RPMI8226 (cell line): ENCODE measurements around the gene CDAN1.
"Not testable (repeated sequence)": the region's sequence is repeated elsewhere in the genome, so short reads cannot be mapped to it uniquely, and the experiment has no call there.

ENCODE experiments used
- DNase-seq: peaks from one replicate; pipeline ENCODE4 v3.0.0-alpha.2; 2015

Gene CDAN1

DNA sequence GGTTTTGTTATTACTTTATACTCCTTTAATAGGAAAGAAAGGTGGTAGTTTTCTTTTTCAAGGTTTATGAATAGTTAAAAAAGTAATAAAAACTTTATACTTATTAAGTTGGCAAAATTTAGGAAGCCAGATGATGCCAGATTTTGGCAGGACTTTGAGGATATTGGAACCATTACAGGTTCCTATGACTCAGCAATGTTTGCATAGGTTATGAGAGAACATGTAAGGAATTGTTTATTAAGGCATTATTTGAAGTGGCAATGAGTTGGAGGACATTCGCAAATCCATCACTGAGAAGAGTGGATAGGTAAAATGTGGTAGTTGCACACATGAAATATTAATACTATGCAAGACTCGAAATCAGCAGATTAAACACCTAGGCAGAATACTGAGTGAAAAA, 29.9 kb downstream of the CDAN1 start:
- no peak for DNase-seq

- no peak for DNase-seq
Observed at GRCh38 chr15:42705336-42705735, 31.6 kb downstream of the CDAN1 start.

DNA sequence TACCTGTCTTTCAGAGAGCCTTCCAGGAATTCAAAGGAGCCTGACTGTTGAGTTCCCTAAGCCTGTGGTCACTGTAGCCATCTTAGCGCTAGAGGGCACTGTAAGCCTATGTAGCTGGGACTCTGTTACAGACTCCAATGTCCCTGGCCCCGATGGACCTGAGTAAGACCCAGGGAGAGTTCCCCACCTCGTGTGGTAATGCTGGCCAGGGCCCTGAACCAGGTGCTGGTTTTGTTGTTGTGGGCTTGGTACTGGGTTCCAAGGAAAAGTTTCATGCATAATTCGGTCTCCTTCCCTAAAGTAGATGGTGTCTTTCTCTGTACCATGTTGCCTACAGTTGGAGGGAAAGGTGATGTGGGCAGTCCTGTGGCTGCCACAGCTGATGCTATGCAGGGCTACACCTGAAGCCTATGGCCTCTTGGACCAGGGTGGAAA, 32.4 kb downstream of the CDAN1 start:
- DNase-seq: peak; percentile 58

DNA sequence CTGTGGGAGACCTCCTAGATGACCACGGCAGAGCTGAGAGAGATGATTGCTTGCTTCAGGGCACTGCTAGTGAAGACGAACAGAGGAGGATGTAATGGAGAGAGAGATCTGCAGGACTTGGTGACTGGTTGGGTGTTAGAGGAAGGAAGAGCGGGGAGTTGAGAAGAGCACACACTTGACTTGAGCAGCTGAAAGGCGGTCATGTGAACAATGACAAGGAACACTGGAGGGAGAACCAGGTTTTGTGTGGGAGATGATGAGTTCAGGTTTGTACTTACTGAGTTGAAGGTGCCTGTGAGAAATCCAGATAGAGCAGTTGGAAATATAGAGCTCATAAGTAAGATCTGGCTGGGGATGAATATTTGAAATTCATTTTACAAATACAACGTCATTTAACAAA, 40.3 kb downstream of the CDAN1 start:
- DNase-seq: no peak

DNA sequence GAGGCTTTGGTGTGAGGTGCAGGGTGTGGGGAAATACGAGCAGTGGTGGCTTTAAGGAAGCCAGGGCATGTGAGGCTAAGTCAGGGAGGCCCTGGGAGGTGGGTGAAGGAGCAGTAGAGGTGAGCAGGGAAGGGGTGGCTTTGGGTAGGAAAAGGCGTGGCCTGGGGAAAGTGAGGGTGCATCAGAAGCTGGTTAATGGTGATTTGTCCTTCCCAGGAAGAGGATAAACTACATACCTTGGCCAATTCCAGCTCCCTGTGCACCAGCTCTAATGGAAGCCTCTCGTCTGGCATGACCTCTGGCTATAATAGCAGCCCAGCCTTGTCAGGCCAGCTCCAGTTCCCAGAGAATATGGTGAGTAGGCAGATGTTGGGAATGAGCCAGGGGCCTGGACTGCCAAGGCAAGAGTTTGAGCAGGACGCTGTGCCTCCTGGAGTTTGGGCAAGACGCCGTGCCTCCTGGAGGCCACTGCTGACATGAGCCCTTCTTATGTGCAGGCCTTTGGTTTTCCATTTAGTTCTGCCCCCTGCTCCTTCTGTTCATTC, 41.3 kb downstream of the CDAN1 start:
- DNase-seq: no peak

- DNase-seq: no peak
Observed at GRCh38 chr15:42694398-42694797, 42.5 kb downstream of the CDAN1 start.

GRCh38 chr15:42693942-42694341, 43.0 kb downstream of the CDAN1 start:
- DNase-seq: no peak

- DNase-seq: no peak
Observed at GRCh38 chr15:42693496-42693895, 43.4 kb downstream of the CDAN1 start.

DNA sequence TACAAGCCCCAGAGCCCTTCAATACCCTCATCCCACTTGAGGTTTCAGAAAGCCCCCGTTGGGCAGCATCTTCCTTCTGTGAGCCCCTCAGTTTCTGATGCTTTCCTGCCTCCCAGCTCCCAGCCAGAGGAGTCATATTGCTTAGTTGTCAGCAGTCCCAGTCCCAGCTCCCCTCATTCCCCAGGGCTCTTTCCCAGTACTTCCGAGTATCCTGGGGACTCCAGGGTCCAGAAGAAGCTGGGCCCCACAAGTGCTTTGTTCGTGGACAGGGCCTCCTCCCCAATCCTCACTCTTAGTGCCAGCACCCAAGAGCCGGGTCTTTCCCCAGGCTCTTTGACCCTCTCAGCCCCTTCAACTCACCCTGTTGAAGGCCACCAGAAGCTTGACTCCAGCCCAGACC, 43.9 kb downstream of the CDAN1 start:
- no peak for DNase-seq

- no peak for DNase-seq
Observed at GRCh38 chr15:42692536-42692935, 44.4 kb downstream of the CDAN1 start.

- no peak for DNase-seq
Observed at GRCh38 chr15:42691770-42692169, 45.2 kb downstream of the CDAN1 start.

- no peak for DNase-seq
Observed at GRCh38 chr15:42691308-42691707, 45.6 kb downstream of the CDAN1 start.

DNA sequence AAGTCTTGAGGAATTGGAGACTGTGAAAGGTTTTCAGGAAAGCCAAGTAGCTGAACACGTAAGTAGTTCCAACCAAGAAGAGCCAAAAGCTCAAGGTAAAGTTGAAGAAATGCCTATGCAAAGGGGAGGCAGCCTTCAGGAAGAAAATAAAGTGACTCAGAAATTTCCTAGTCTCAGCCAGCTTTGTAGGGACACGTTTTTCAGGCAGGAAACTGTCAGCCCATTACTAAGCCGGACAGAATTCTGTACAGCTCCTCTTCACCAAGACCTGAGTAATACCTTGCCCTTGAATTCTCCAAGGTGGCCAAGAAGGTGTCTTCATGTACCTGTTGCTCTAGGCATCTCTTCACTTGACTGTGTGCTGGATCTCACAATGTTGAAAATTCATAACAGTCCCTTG, 48.6 kb downstream of the CDAN1 start:
- DNase-seq: no peak

DNA sequence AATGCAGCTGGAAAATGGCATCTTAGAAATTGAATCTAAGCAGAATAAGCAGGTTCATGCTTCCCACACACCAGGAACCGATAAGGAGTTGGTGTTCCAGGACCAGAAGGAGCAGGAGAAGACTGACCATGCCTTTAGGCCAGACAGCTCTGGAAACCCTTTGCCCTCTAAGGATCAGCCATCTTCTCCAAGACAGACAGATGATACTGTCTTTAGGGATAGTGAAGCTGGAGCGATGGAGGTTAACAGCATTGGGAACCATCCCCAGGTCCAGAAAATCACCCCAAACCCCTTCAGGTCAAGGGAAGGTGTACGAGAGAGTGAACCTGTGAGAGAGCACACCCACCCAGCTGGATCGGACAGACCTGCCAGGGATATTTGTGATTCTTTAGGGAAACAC, 49.2 kb downstream of the CDAN1 start:
- no peak for DNase-seq

GRCh38 chr15:42686281-42686680, 50.6 kb downstream of the CDAN1 start:
- DNase-seq: no peak

DNA sequence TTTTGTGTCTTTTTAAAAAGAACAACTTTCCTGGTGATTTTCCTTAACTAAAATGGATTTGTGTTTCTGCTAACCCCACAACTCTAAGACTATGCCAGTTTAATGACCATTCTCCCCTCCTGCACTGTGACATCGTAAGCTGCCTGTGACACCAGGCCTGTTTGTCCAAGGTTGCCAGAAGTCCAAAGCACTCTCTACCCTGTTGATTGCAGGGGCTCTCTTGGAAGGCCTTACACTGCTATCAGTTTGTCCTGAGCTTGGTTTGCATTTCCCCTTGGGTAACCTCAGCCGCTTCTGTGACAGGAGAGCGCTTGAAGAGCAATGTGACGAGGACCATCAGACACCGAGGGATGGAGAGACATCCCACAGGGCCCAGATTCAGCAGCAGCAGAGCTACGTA, 55.8 kb downstream of the CDAN1 start:
- DNase-seq: no peak

GRCh38 chr15:42680142-42680482, 56.8 kb downstream of the CDAN1 start:
- not testable (repeated sequence) for DNase-seq

DNA sequence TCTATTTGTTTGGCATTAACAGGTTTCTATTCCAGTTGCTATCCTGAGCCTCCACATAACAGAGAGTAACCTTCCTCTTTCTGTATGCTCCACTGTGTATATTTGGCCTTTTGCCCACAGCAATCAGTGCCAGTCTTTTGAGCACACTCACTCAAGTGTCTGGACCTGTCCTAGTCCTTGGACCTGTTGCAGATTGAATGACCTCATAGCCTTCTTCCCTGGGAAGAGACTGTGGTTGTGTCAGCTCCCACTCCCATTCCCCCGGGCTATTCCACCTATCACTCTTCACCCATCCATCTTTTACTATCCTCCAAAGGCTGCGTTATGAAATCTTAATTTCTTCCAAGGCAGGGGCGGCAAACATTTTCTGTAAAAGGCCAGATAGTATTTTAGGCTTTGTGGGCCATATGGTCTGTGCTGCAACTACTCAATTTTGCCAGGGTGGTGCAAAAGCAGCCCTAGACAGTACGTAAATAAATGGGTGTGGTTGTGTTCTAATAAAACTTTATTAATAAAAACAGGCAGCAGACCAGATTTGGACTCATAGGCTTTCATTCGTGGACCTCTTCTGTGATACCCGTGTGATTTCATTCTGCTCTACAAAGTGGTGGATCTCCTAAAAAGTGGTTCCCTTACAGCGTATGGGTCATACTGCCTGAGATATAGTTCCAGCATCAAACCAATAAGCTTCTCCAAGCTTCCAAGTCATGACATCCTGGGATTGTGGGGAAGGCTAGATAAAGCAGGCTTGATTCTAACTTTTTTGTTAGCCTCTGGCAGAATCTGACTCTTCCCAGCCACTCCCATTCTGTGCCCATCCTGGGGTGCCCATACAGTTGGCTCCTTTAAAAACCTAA, 57.4 kb downstream of the CDAN1 start:
- DNase-seq: no peak

- DNase-seq: no peak
Observed at GRCh38 chr15:42675021-42675420, 61.9 kb downstream of the CDAN1 start.

DNA sequence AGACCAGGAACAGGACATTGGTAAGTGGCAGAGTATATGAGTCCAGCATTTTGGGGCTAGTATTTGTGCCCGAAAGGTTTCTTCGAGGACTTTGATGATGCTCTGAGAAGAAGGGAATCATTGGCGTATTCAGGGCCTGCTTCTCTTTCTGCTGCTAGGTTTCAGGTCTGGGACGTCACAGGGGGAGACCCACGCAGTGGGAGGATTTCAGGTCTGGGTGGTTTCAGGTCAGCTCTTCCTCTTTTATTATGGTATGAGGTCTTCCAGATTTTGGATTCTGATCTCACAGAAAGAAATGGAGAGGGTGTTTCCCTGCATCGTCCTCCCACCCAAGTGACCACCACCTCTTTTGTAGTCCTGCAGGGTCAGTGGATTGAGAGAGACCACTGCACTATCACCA, 62.5 kb downstream of the CDAN1 start:
- DNase-seq: no peak
